A549 (cell line): Measurements from ENCODE around the gene PRDM1.

Source experiments
- CTCF ChIP-seq: fragments of >200 bp; sonication (Bioruptor Twin); formaldehyde crosslinking; IDR thresholded peaks from 3 replicates; pipeline ENCODE4 v1.5.1; 2016
- EP300 ChIP-seq, 2 experiments: fragments of >200 bp; sonication (Bioruptor Twin); formaldehyde crosslinking; IDR thresholded peaks; 2 replicates in 1 of 2; 3 replicates in 1 of 2; pipeline ENCODE4 v1.6.1; 2016 to 2017
- ESRRA ChIP-seq: fragments of 150-350 bp; IDR thresholded peaks from 2 replicates; pipeline ENCODE4 v1.6.1; 2014; ENCODE audit warnings: mild to moderate bottlenecking, low read length, borderline replicate concordance
- JUN ChIP-seq, 2 experiments: fragments of >200 bp; sonication (Bioruptor Twin); formaldehyde crosslinking; IDR thresholded peaks; 2 replicates in 1 of 2; 3 replicates in 1 of 2; pipeline ENCODE4 v1.6.1; 2016 to 2017
- MAX ChIP-seq: IDR thresholded peaks from 2 replicates; pipeline ENCODE4 v1.6.1; 2012

- TF ChIP-seq JUN (IDR thresholded peaks at IDR 0.05) (no peak), CTCF (no peak), EP300 (IDR thresholded peaks at IDR 0.05) (no peak), MAX (no peak), ESRRA (no peak)
Measured at GRCh38 chr6:106059331-106059730, 26.8 kb upstream of the PRDM1 start.
